Hepatocyte (in vitro differentiated cells): Measurements from ENCODE around the gene SEMA3A. TPM values are rescaled to one million over a fixed set of nuclear protein-coding genes. Genes with fewer than 3 reads are reported as not detected.
"Not testable (repeated sequence)": the region's sequence is repeated elsewhere in the genome, so short reads cannot be mapped to it uniquely, and the experiment has no call there.

Experiments
- DNase-seq: peaks from one replicate; pipeline ENCODE4 v3.0.0-alpha.2; 2016; ENCODE audit warnings: low spot score
- H2AFZ ChIP-seq: fragments of 200-600 bp; sonication (generic); 2 replicates; pipeline ENCODE4 v1.6.0; 2016; ENCODE audit warnings: antibody characterized with exemption, mild to moderate bottlenecking
- H3K27ac ChIP-seq: fragments of 200-600 bp; sonication (generic); 2 replicates; pipeline ENCODE4 v1.5.1; 2016; ENCODE audit warnings: mild to moderate bottlenecking
- H3K27me3 ChIP-seq: fragments of 200-600 bp; sonication (generic); 2 replicates; pipeline ENCODE4 v1.6.1; 2016
- H3K36me3 ChIP-seq: fragments of 200-600 bp; sonication (generic); replicated peaks from 2 replicates; pipeline ENCODE4 v1.5.1; 2016; ENCODE audit warnings: low read depth; ENCODE audit not compliant: insufficient read depth
- H3K4me1 ChIP-seq: fragments of 200-600 bp; sonication (generic); 2 replicates; pipeline ENCODE4 v1.5.1; 2016; ENCODE audit warnings: mild to moderate bottlenecking, moderate library complexity; ENCODE audit not compliant: insufficient read depth
- H3K4me2 ChIP-seq: fragments of 200-600 bp; sonication (generic); 2 replicates; pipeline ENCODE4 v1.6.0; 2016
- H3K4me3 ChIP-seq: fragments of 200-600 bp; sonication (generic); 2 replicates; pipeline ENCODE4 v1.5.1; 2016; ENCODE audit warnings: mild to moderate bottlenecking
- H3K79me2 ChIP-seq: fragments of 200-600 bp; sonication (generic); 2 replicates; pipeline ENCODE4 v1.6.0; 2017; ENCODE audit warnings: mild to moderate bottlenecking
- H3K9me2 ChIP-seq: fragments of 200-600 bp; sonication (generic); replicated peaks from 2 replicates; pipeline ENCODE4 v1.6.0; 2017; ENCODE audit warnings: mild to moderate bottlenecking; ENCODE audit not compliant: insufficient read depth
- H3K9me3 ChIP-seq: fragments of 200-600 bp; sonication (generic); 2 replicates; pipeline ENCODE4 v1.5.1; 2016; ENCODE audit warnings: low read depth, mild to moderate bottlenecking
- H4K20me1 ChIP-seq: fragments of 200-600 bp; sonication (generic); 2 replicates; pipeline ENCODE4 v1.6.0; 2016; ENCODE audit warnings: mild to moderate bottlenecking; ENCODE audit not compliant: insufficient read depth, poor library complexity, severe bottlenecking
- EZH2 ChIP-seq: fragments of 200-600 bp; sonication (generic); IDR thresholded peaks from 2 replicates; pipeline ENCODE4 v1.6.1; 2016; ENCODE audit warnings: antibody characterized with exemption, mild to moderate bottlenecking, borderline replicate concordance
- EZH2phosphoT487 ChIP-seq: fragments of 200-600 bp; sonication (generic); IDR thresholded peaks from one replicate; pipeline ENCODE4 v1.6.1; 2018; ENCODE audit warnings: antibody characterized with exemption, mild to moderate bottlenecking, low read depth, moderate library complexity; ENCODE audit not compliant: unreplicated experiment, severe bottlenecking
- WGBS: methylation state at CpG from one replicate; pipeline ENCODE4 v1.1.6; 2016; ENCODE audit warnings: low lambda C conversion rate; ENCODE audit errors: missing lambda C conversion rate; 5-methylcytosine and 5-hydroxymethylcytosine counted together
- polyA plus RNA-seq: library from polyadenylated mRNA; unstranded; fragments of >200 nt; fragmentation: Nextera tagmentation; extraction: Ambion mirVana; gene quantifications from 2 replicates; pipeline ENCODE4 v1.2.1, GENCODE V29; 2016
- total RNA-seq: library from RNA; depleted of rRNA; stranded (reverse); fragments of >200 nt; gene quantifications from 2 replicates; pipeline ENCODE4 v1.2.3, GENCODE V29; 2014
- TF ChIP-seq, protein P1 (sequence below): fragments of 200-600 bp; sonication (generic); IDR thresholded peaks from 2 replicates; pipeline ENCODE4 v1.5.1; 2016; ENCODE audit warnings: antibody characterized with exemption, mild to moderate bottlenecking; ENCODE audit not compliant: poor library complexity

The SEMA3A gene
- total and polyA plus RNA-seq, 2 experiments from 2014 or later = 19.3 to 64.6 TPM

DNA sequence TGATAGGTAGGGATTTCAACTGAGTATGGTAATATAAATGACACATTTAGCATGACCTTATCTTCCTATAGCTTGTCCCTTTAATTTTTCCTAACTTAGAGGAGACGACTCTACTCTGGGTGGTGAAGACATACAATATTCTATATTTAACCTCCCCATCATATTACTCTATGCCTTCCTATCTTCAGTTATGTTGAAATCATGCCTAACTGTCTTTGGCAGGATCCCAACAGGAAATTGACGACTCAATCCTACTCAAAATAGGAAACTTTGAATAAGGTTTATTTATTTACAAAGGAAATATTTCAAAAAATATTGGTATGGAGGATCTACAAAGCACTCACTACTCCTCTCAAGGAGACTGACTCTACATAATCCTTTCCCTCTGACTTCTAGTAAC, 24.1 kb upstream of the SEMA3A start:
- 78% methylated on average over 2 of the region's 2 CpGs for WGBS

DNA sequence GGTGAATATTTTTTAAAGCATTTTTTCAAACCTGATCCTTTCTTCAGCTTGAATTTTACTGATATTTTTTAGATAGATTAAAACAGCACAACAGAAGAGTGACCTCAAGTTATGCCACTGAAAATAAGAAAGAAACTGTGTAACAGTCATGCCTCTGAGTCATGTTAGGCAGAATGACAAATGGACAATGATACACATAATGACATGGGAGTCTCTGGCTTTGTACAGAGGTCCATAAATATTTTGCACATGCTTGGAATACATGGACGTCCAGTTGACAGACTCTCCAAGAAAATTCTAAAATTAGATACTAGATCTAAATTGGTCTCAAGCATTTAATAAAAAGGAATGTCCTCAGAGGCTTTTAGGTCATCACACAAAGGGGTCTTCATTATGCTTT, 21.9 kb upstream of the SEMA3A start:
- Histone ChIP-seq H3K4me2 (no peak overlapping the region), H3K4me1 (no peaks in the 10 kb centered on the region), H3K27ac (no peak overlapping the region), H3K27me3 (no peaks in the 10 kb centered on the region), H3K36me3 (no peaks in the 10 kb centered on the region), H3K9me2 (no peaks in the 10 kb centered on the region), H3K9me3 (no peaks in the 10 kb centered on the region), H3K4me3 (no peak overlapping the region), H4K20me1 (no peaks in the 10 kb centered on the region), H3K79me2 (no peaks in the 10 kb centered on the region), H2AFZ (no peak overlapping the region)
- no peak for DNase-seq
- 72% methylated on average over 1 of the region's 1 CpG for WGBS
- TF ChIP-seq EZH2phosphoT487 (no peak), EZH2 (no peak)
- TF ChIP-seq, protein P1, sequence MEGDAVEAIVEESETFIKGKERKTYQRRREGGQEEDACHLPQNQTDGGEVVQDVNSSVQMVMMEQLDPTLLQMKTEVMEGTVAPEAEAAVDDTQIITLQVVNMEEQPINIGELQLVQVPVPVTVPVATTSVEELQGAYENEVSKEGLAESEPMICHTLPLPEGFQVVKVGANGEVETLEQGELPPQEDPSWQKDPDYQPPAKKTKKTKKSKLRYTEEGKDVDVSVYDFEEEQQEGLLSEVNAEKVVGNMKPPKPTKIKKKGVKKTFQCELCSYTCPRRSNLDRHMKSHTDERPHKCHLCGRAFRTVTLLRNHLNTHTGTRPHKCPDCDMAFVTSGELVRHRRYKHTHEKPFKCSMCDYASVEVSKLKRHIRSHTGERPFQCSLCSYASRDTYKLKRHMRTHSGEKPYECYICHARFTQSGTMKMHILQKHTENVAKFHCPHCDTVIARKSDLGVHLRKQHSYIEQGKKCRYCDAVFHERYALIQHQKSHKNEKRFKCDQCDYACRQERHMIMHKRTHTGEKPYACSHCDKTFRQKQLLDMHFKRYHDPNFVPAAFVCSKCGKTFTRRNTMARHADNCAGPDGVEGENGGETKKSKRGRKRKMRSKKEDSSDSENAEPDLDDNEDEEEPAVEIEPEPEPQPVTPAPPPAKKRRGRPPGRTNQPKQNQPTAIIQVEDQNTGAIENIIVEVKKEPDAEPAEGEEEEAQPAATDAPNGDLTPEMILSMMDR = no peak

More for the DNA sequence above, 24.1 kb upstream of the SEMA3A start:
- no peaks in the 10 kb centered on the region for H3K9me3 ChIP-seq
- no peaks in the 10 kb centered on the region for H3K4me1 ChIP-seq
- no peaks in the 10 kb centered on the region for H3K79me2 ChIP-seq
- H3K27me3 ChIP-seq = no peaks in the 10 kb centered on the region
- no peak overlapping the region for H3K27ac ChIP-seq
- H3K4me3 ChIP-seq = no peak overlapping the region
- H4K20me1 ChIP-seq = no peaks in the 10 kb centered on the region
- no peaks in the 10 kb centered on the region for H3K9me2 ChIP-seq
- TF ChIP-seq EZH2 (no peak), EZH2phosphoT487 (no peak)
- TF ChIP-seq, protein P1 = no peak
- DNase-seq = no peak
- no peaks in the 10 kb centered on the region for H3K36me3 ChIP-seq
- no peak overlapping the region for H2AFZ ChIP-seq
- H3K4me2 ChIP-seq = no peak overlapping the region

DNA sequence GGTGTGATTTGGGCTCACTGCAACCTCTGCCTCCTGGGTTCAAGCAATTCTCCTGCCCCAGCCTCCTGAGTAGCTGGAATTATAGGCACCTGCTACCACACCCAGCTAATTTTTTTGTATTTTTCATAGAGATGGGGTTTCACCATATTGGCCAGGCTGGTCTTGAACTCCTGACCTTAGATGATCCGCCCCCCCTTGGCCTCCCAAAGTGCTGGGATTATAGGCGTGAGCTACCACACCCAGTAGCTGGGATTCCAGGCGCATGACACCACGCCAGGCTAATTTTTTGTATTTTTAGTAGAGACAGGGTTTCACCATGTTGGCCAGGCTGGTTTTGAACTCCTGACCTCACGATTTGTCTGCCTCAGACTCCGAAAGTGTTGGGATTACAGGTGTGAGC, 20.2 kb upstream of the SEMA3A start:
- not testable (repeated sequence) for H3K9me2 ChIP-seq, H3K27me3 ChIP-seq, H3K36me3 ChIP-seq, H3K4me2 ChIP-seq, H3K4me3 ChIP-seq, H2AFZ ChIP-seq, H3K79me2 ChIP-seq, H3K9me3 ChIP-seq, H3K27ac ChIP-seq, DNase-seq, H3K4me1 ChIP-seq, H4K20me1 ChIP-seq
- WGBS = 95% methylated on average over 6 of the region's 6 CpGs

DNA sequence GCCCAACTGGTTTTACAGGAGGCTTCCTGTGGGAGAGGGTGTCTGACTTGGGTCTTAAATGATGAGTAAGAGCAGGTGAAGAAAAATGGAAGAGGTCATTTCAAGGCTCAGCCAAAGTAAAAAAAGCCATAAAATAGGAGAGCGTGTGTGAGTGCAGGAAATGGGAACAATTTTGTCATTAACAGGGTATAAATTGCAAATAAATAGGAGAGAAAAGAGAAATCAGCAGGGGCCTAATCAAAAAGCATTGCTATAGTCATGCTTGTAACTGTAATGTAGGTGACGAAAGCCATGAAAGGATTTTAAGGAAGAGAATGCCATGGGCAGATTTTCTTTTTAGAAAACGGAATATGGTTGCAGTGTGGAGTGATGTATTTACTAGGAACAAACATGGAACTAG, 15.7 kb upstream of the SEMA3A start:
- H3K36me3 ChIP-seq = no peaks in the 10 kb centered on the region
- no peaks in the 10 kb centered on the region for H3K4me1 ChIP-seq
- H3K27me3 ChIP-seq = no peaks in the 10 kb centered on the region
- no peaks in the 10 kb centered on the region for H3K79me2 ChIP-seq
- no peak for DNase-seq
- no peak overlapping the region for H3K4me3 ChIP-seq
- H2AFZ ChIP-seq = no peak overlapping the region
- H4K20me1 ChIP-seq = no peaks in the 10 kb centered on the region
- no peak overlapping the region for H3K27ac ChIP-seq
- no peak overlapping the region for H3K4me2 ChIP-seq
- WGBS = 82% methylated on average over 3 of the region's 3 CpGs
- TF ChIP-seq, protein P1 = no peak
- TF ChIP-seq EZH2 = no peak
- TF ChIP-seq EZH2phosphoT487 = no peak
- H3K9me2 ChIP-seq = no peaks in the 10 kb centered on the region
- H3K9me3 ChIP-seq = no peaks in the 10 kb centered on the region
